Gastroesophageal sphincter (tissue), 4 donors: ENCODE results near the gene CNTRL. TPM values are rescaled to one million over a fixed set of nuclear protein-coding genes. Genes with fewer than 3 reads are reported as not detected.
A peak's percentile ranks its signal among the peaks of the same experiment; 100 is the strongest.
"Not testable (repeated sequence)": the region's sequence is repeated elsewhere in the genome, so short reads cannot be mapped to it uniquely, and the experiment has no call there.

Experiments used
- ATAC-seq: fragments of 150-250 bp; one replicate; pipeline ENCODE4 v1.9.1; 2016; ENCODE audit warnings: mild to moderate bottlenecking, moderate library complexity
- H3K27ac ChIP-seq, 4 donors: fragments of 200-600 bp; sonication (generic) in 3 of 4; 1 replicate in 3 of 4; 2 replicates in 1 of 4; pipeline ENCODE4 v1.5.1; 2016 to 2019
- H3K27me3 ChIP-seq: fragments of 200-600 bp; sonication (generic); one replicate; pipeline ENCODE4 v1.5.1; 2019
- H3K36me3 ChIP-seq, 2 donors: fragments of 200-600 bp; sonication (generic); one replicate each; pipeline ENCODE4 v1.5.1; 2019; ENCODE audit warnings: control low read depth in 1 of 2
- H3K4me1 ChIP-seq, 3 donors: fragments of 200-600 bp; sonication (generic); 1 replicate in 2 of 3; 2 replicates in 1 of 3; pipeline ENCODE4 v1.5.1; 2016 to 2019; ENCODE audit warnings: control low read depth in 2 of 3
- H3K4me3 ChIP-seq, 2 donors: fragments of 200-600 bp; sonication (generic); one replicate each; pipeline ENCODE4 v1.5.1; 2019; ENCODE audit warnings: mild to moderate bottlenecking in 1 of 2, moderate library complexity in 1 of 2
- H3K9me3 ChIP-seq, 3 donors: fragments of 200-600 bp; sonication (generic); one replicate each; pipeline ENCODE4 v1.5.1; 2017 to 2019; ENCODE audit warnings: control low read depth in 2 of 3
- EP300 ChIP-seq: sonication (generic); formaldehyde crosslinking; IDR thresholded peaks from one replicate; pipeline ENCODE4 v1.6.1; 2017; ENCODE audit warnings: antibody characterized with exemption, mild to moderate bottlenecking
- POLR2A ChIP-seq, 2 donors: fragments of 450-650 bp; IDR thresholded peaks; one replicate each; pipeline ENCODE4 v1.6.1; 2017; ENCODE audit warnings: antibody characterized with exemption in 2 of 2, mild to moderate bottlenecking in 2 of 2, moderate library complexity in 1 of 2
- POLR2AphosphoS5 ChIP-seq: sonication (generic); formaldehyde crosslinking; IDR thresholded peaks from one replicate; pipeline ENCODE4 v1.6.1; 2017; ENCODE audit warnings: antibody characterized with exemption
- WGBS, 2 donors: methylation state at CpG; one replicate each; pipeline ENCODE4 v1.1.5; 2018; ENCODE audit warnings: low coverage in 1 of 2; 5-methylcytosine and 5-hydroxymethylcytosine counted together
- total RNA-seq, 4 donors: library from RNA; depleted of rRNA; stranded (reverse); fragments of >200 nt; gene quantifications; one replicate each; pipeline ENCODE4 v1.1.0, GENCODE V29; 2016
- TF ChIP-seq, protein P1 (sequence below), 4 experiments: fragments of 200-600 bp in 2 of 4; fragments of 450-650 bp in 2 of 4; sonication (generic) in 1 of 4; IDR thresholded peaks; one replicate each; pipeline ENCODE4 v1.5.1; 2017 to 2019; ENCODE audit warnings: antibody characterized with exemption in 4 of 4, mild to moderate bottlenecking in 2 of 4, moderate library complexity in 2 of 4

The CNTRL gene
- total RNA-seq, 4 donors from 2014 or later = 7.3 to 18.7 (median 16.9) TPM

DNA sequence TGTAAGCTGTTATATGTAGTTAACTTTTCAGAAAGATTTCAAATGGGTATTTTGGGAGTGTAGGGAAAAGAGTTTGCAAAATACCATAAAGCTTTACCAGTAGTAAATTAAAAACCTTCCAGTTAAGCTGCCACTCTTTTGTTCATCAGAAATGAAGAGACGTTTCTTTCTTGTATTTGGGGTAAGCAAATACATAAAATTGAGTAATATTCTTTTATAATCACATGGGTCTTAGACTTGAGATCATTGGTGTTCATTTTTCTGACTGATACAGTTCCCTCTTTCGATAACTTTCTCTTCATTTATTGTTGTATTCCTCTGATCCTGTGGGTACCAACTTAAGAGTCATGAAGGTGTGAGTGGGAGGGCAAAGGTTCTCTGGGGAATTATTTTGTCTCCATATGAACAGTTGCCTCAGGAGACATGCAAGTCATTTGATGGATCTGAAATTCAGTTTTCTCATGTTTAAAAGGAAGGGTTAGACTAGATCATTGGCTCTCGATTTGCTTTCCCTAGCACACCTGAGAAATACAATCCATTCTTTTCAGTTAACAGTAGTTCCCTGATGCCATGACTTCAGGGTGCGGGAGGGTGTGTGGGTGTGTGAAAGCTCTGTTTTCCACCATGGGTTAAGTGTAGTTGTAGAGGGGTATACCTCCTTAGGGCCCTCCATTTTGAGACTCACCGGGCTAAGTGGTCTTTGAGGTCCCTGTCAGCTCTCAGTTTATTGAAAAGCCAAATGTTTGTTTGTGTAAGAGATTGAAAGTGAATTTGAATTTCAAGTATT, 47.7 kb downstream of the CNTRL start:
- Histone ChIP-seq H3K4me3 (peak overlapping the region; percentile 39 to 57), H3K9me3 (no peaks in the 10 kb centered on the region), H3K36me3 (peaks cover 0 to 26% of the 10 kb centered on the region in 2 donors), H3K27ac (peak overlapping the region in 3 of 4 donors; percentile 67 to 73 (median 70)), H3K27me3 (no peaks in the 10 kb centered on the region), H3K4me1 (peaks cover 3 to 25% (median 4%) of the 10 kb centered on the region in 3 donors)
- TF ChIP-seq EP300 = no peak
- TF ChIP-seq, protein P1, sequence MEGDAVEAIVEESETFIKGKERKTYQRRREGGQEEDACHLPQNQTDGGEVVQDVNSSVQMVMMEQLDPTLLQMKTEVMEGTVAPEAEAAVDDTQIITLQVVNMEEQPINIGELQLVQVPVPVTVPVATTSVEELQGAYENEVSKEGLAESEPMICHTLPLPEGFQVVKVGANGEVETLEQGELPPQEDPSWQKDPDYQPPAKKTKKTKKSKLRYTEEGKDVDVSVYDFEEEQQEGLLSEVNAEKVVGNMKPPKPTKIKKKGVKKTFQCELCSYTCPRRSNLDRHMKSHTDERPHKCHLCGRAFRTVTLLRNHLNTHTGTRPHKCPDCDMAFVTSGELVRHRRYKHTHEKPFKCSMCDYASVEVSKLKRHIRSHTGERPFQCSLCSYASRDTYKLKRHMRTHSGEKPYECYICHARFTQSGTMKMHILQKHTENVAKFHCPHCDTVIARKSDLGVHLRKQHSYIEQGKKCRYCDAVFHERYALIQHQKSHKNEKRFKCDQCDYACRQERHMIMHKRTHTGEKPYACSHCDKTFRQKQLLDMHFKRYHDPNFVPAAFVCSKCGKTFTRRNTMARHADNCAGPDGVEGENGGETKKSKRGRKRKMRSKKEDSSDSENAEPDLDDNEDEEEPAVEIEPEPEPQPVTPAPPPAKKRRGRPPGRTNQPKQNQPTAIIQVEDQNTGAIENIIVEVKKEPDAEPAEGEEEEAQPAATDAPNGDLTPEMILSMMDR (IDR thresholded peaks at IDR 0.05) = no peak
- no peak for TF ChIP-seq POLR2AphosphoS5
- TF ChIP-seq POLR2A (IDR thresholded peaks at IDR 0.05) = no peak
- ATAC-seq = no peak
- 21 to 46% methylated on average over 4 to 5 of the region's 5 CpGs for WGBS, 2 donors

DNA sequence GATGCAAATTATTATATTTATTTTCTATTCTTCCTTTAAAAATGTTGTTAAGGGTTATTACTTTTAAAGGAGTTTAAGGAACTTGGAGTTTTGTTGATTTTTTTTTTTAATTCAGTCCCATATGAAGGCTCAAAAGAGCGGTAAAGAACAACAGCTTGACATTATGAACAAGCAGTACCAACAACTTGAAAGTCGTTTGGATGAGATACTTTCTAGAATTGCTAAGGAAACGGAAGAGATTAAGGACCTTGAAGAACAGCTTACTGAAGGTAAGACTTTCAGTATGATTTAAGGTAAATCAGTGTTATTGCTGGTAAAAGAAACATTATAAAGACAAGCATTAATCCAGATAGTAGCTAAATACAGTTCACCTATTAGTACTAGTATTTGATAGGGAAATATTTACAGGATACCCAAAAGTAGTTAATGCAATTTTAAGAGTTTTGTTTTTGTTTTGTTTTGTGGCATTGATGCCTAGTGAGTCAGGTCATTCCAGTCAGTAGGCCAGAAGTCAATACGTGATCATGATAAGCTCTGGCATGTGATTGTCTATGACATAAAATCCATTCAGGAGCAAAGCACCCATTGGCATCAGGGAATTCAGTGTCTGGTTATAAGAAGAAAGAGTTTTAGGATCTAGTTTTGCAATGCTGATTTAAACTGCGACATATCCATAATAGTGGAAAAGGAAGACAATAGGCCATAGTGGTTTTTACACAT, 49.2 kb downstream of the CNTRL start:
- H3K36me3 ChIP-seq = peaks cover 0 to 31% of the 10 kb centered on the region in 2 donors
- no peaks in the 10 kb centered on the region for H3K27me3 ChIP-seq
- 82 to 87% methylated on average over 5 of the region's 5 CpGs for WGBS, 2 donors
- peaks cover 3 to 25% (median 4%) of the 10 kb centered on the region in 3 donors for H3K4me1 ChIP-seq
- no peak for ATAC-seq
- TF ChIP-seq, protein P1 (IDR thresholded peaks at IDR 0.05) = no peak
- TF ChIP-seq EP300 (no peak), POLR2A (IDR thresholded peaks at IDR 0.05) (no peak), POLR2AphosphoS5 (no peak)
- H3K9me3 ChIP-seq = no peaks in the 10 kb centered on the region
- no peak overlapping the region for H3K4me3 ChIP-seq
- no peak overlapping the region for H3K27ac ChIP-seq

DNA sequence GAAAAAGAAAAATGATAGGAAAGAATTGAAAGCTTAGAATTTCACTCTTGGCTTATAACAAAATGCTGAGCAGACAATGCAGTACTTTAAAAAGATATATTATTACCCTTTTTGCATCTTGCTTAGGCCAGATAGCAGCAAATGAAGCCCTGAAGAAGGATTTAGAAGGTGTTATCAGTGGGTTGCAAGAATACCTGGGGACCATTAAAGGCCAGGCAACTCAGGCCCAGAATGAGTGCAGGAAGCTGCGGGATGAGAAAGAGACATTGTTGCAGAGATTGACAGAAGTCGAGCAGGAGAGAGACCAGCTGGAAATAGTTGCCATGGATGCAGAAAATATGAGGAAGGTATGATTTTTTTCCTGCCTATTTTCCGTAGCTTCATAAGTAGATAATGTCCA, 50.8 kb downstream of the CNTRL start:
- H3K4me1 ChIP-seq = peaks cover 3 to 22% (median 4%) of the 10 kb centered on the region in 3 donors
- no peak for TF ChIP-seq EP300
- no peak for TF ChIP-seq POLR2A (IDR thresholded peaks at IDR 0.05)
- TF ChIP-seq, protein P1 (IDR thresholded peaks at IDR 0.05) = no peak
- TF ChIP-seq POLR2AphosphoS5 = no peak

DNA sequence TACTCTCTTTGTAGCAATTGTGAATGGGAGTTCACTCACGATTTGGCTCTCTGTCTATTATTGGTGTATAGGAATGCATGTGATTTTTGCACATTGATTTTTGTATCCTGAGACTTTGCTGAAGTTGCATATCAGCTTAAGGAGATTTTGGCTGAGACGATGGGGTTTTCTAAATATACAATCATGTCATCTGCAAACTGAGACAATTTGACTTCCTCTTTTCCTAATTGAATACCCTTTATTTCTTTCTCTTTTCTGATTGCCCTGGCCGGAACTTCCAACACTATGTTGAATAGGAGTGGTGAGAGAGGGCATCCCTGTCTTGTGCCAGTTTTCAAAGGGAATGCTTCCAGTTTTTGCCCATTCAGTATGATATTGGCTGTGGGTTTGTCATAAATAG, 54.6 kb downstream of the CNTRL start:
- H3K27me3 ChIP-seq, H3K27ac ChIP-seq, H3K4me1 ChIP-seq, ATAC-seq, H3K9me3 ChIP-seq, H3K4me3 ChIP-seq: not testable (repeated sequence)
- H3K36me3 ChIP-seq = peaks cover 0 to 46% of the 10 kb centered on the region in 2 donors
- 65 to 95% methylated on average over 2 to 3 of the region's 3 CpGs for WGBS, 2 donors

More for the DNA sequence above, 50.8 kb downstream of the CNTRL start:
- WGBS, 2 donors = 48 to 50% methylated on average over 1 to 3 of the region's 3 CpGs
- Histone ChIP-seq H3K36me3 (peaks cover 0 to 31% of the 10 kb centered on the region in 2 donors), H3K27me3 (no peaks in the 10 kb centered on the region), H3K9me3 (no peaks in the 10 kb centered on the region), H3K27ac (no peak overlapping the region), H3K4me3 (no peak overlapping the region)
- ATAC-seq = no peak

DNA sequence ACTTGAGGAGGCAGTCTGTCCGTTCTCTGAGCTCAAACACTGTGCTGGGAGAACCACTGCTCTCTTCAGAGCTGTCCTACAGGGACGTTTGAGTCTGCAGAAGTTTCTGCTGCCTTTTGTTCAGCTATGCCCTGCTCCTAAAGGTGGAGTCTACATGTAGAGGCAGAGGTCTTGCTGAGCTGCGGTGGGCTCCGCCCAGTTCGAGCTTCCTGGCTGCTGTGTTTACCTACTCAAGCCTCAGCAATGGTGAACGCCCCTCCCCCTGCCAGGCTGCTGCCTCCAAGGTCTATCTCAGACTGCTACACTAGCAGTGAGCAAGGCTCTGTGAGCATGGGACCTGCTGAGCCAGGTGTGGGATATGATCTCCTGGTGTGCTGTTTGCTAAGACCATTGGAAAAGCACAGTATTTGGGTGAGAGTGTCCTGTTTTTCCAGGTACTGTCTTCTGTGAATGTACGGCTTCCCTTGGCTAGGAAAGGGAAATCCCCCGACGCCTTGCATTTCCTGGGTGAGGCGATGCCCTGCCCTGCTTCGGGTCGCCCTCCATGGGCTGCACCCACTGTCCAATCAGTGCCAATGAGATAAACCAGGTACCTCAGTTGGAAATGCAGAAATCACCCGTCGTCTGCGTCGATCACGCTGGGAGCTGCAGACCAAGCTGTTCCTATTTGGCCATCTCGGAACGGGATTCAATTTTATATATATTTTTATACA, 58.5 kb downstream of the CNTRL start:
- Histone ChIP-seq H3K4me3 (no peak overlapping the region), H3K27me3 (no peaks in the 10 kb centered on the region), H3K9me3 (no peaks in the 10 kb centered on the region), H3K36me3 (peaks cover 0 to 40% of the 10 kb centered on the region in 2 donors), H3K4me1 (no peaks in the 10 kb centered on the region), H3K27ac (no peak overlapping the region)
- no peak for ATAC-seq
- 92 to 95% methylated on average over 8 to 13 of the region's 19 CpGs for WGBS, 2 donors
- no peak for TF ChIP-seq POLR2A (IDR thresholded peaks at IDR 0.05)
- TF ChIP-seq, protein P1 (IDR thresholded peaks at IDR 0.05) = no peak
- no peak for TF ChIP-seq EP300
